Natural killer cell treated with Interleukin-12 subunit alpha and Interleukin-12 subunit beta and Interleukin-15 and Interleukin-18, amount 100 ng/mL, for 72 hours (primary cell): ENCODE data around the gene PACSIN1. TPM values are rescaled to one million over a fixed set of nuclear protein-coding genes. Genes with fewer than 3 reads are reported as not detected.

ENCODE experiments used
- ATAC-seq, 2 donors: fragments of 150-1000 bp; cut with Tn5 transposase in 1 of 2; sonication (Bioruptor Pico), chemical (Tn5 transposase) in 1 of 2; 2 replicates each; pipeline ENCODE4 v1.10.0; 2021
- DNase-seq: peaks from one replicate; pipeline ENCODE4 v3.0.0; 2022; ENCODE audit warnings: low spot score
- H3K27ac Mint-ChIP-seq, 2 donors: 1 replicate in 1 of 2; 2 replicates in 1 of 2; pipeline ENCODE4 v1.8.0; 2022; ENCODE audit warnings: mixed read lengths in 2 of 2, mild to moderate bottlenecking in 1 of 2, moderate library complexity in 1 of 2
- H3K27me3 Mint-ChIP-seq, 2 donors: 1 replicate in 1 of 2; 2 replicates in 1 of 2; pipeline ENCODE4 v1.8.0; 2022; ENCODE audit warnings: mixed read lengths in 2 of 2
- H3K36me3 Mint-ChIP-seq: one replicate; pipeline ENCODE4 v1.8.0; 2022; ENCODE audit warnings: mixed read lengths
- H3K4me1 Mint-ChIP-seq, 2 donors: 1 replicate in 1 of 2; 2 replicates in 1 of 2; pipeline ENCODE4 v1.8.0; 2022; ENCODE audit warnings: low read depth in 2 of 2, mixed read lengths in 2 of 2, mild to moderate bottlenecking in 1 of 2
- H3K4me3 Mint-ChIP-seq: one replicate; pipeline ENCODE4 v1.8.0; 2022; ENCODE audit warnings: mixed read lengths
- H3K9me3 Mint-ChIP-seq: 2 replicates; pipeline ENCODE4 v1.8.0; 2022; ENCODE audit warnings: mixed read lengths
- total RNA-seq, 2 donors: library from RNA; stranded (reverse); gene quantifications; one replicate each; pipeline ENCODE4 v1.2.3, GENCODE V29; 2022

Gene PACSIN1
- total RNA-seq, 2 donors from 2014 or later = 0.19 TPM; not detected in 1

- H3K4me3 Mint-ChIP-seq = no peak overlapping the region
- DNase-seq = no peak
- peaks cover 5 to 12% of the 10 kb centered on the region in 2 donors for H3K4me1 Mint-ChIP-seq
- H3K27me3 Mint-ChIP-seq = no peaks in the 10 kb centered on the region
- no peak for ATAC-seq
- no peaks in the 10 kb centered on the region for H3K9me3 Mint-ChIP-seq
- no peaks in the 10 kb centered on the region for H3K36me3 Mint-ChIP-seq
- H3K27ac Mint-ChIP-seq = peak overlapping the region in 1 of 2 donors; percentile 39
These were observed 108.9 kb downstream of the PACSIN1 start for GRCh38 chr6:34574647-34575293.

GRCh38 chr6:34575326-34575725, 109.5 kb downstream of the PACSIN1 start:
- H3K9me3 Mint-ChIP-seq = no peaks in the 10 kb centered on the region
- peaks cover 5 to 12% of the 10 kb centered on the region in 2 donors for H3K4me1 Mint-ChIP-seq
- H3K36me3 Mint-ChIP-seq = no peaks in the 10 kb centered on the region
- no peak overlapping the region for H3K4me3 Mint-ChIP-seq
- DNase-seq = no peak
- H3K27me3 Mint-ChIP-seq = no peaks in the 10 kb centered on the region
- H3K27ac Mint-ChIP-seq = peak overlapping the region in 1 of 2 donors; percentile 39
- ATAC-seq = no peak

- Mint-ChIP-seq H3K27ac (no peak overlapping the region), H3K4me1 (peaks cover 5 to 12% of the 10 kb centered on the region in 2 donors), H3K36me3 (no peaks in the 10 kb centered on the region), H3K27me3 (no peaks in the 10 kb centered on the region), H3K9me3 (no peaks in the 10 kb centered on the region), H3K4me3 (no peak overlapping the region)
- no peak for ATAC-seq
- no peak for DNase-seq
These were observed 110.5 kb downstream of the PACSIN1 start for GRCh38 chr6:34576286-34576955.

GRCh38 chr6:34578445-34579262, 112.8 kb downstream of the PACSIN1 start:
- Mint-ChIP-seq H3K4me3 (no peak overlapping the region), H3K27ac (no peak overlapping the region), H3K27me3 (no peaks in the 10 kb centered on the region), H3K9me3 (no peaks in the 10 kb centered on the region), H3K4me1 (peaks cover 5 to 9% of the 10 kb centered on the region in 2 donors), H3K36me3 (no peaks in the 10 kb centered on the region)
- DNase-seq (no peak), ATAC-seq (no peak)

GRCh38 chr6:34580707-34581560, 115.1 kb downstream of the PACSIN1 start:
- H3K4me3 Mint-ChIP-seq = no peak overlapping the region
- no peak overlapping the region for H3K27ac Mint-ChIP-seq
- peak in 1 of 2 donors; percentile 15 for ATAC-seq
- peaks cover 12 to 19% of the 10 kb centered on the region in 2 donors for H3K4me1 Mint-ChIP-seq
- no peak for DNase-seq
- H3K36me3 Mint-ChIP-seq = no peaks in the 10 kb centered on the region
- no peaks in the 10 kb centered on the region for H3K27me3 Mint-ChIP-seq
- no peaks in the 10 kb centered on the region for H3K9me3 Mint-ChIP-seq

GRCh38 chr6:34581561-34581920, 115.7 kb downstream of the PACSIN1 start:
- Mint-ChIP-seq H3K4me1 (peaks cover 8 to 13% of the 10 kb centered on the region in 2 donors), H3K36me3 (no peaks in the 10 kb centered on the region), H3K4me3 (no peak overlapping the region), H3K27me3 (no peaks in the 10 kb centered on the region), H3K9me3 (no peaks in the 10 kb centered on the region), H3K27ac (no peak overlapping the region)
- DNase-seq (no peak), ATAC-seq (no peak)

- no peaks in the 10 kb centered on the region for H3K36me3 Mint-ChIP-seq
- no peaks in the 10 kb centered on the region for H3K9me3 Mint-ChIP-seq
- no peaks in the 10 kb centered on the region for H3K27me3 Mint-ChIP-seq
- no peak for ATAC-seq
- peaks cover 8 to 16% of the 10 kb centered on the region in 2 donors for H3K4me1 Mint-ChIP-seq
- H3K4me3 Mint-ChIP-seq = no peak overlapping the region
- DNase-seq = no peak
- no peak overlapping the region for H3K27ac Mint-ChIP-seq
These were observed 117.6 kb downstream of the PACSIN1 start for GRCh38 chr6:34583461-34583860.

GRCh38 chr6:34583861-34584604, 118.2 kb downstream of the PACSIN1 start:
- no peaks in the 10 kb centered on the region for H3K27me3 Mint-ChIP-seq
- DNase-seq (no peak), ATAC-seq (no peak)
- H3K4me1 Mint-ChIP-seq = peaks cover 8 to 16% of the 10 kb centered on the region in 2 donors
- H3K4me3 Mint-ChIP-seq = no peak overlapping the region
- H3K9me3 Mint-ChIP-seq = no peaks in the 10 kb centered on the region
- peak overlapping the region in 1 of 2 donors; percentile 69 for H3K27ac Mint-ChIP-seq
- H3K36me3 Mint-ChIP-seq = no peaks in the 10 kb centered on the region

- DNase-seq = no peak
- H3K4me3 Mint-ChIP-seq = no peak overlapping the region
These were observed 118.8 kb downstream of the PACSIN1 start for GRCh38 chr6:34584694-34585093.

More at GRCh38 chr6:34584694-34585093, 118.8 kb downstream of the PACSIN1 start:
- ATAC-seq = no peak
- Mint-ChIP-seq H3K4me1 (peaks cover 8 to 18% of the 10 kb centered on the region in 2 donors), H3K27me3 (no peaks in the 10 kb centered on the region), H3K27ac (peak overlapping the region in 1 of 2 donors; percentile 69), H3K36me3 (no peaks in the 10 kb centered on the region), H3K9me3 (no peaks in the 10 kb centered on the region)

Other genes with a start within 250 kb of the PACSIN1 start
- gene HMGA1, start 229.2 kb upstream of the PACSIN1 start, total RNA-seq = 100 to 1,000 TPM; 151 to 556 TPM
- 10 to 100 TPM; 15.9 to 20.9 TPM for gene SMIM29, start 217.1 kb upstream of the PACSIN1 start, total RNA-seq
- 10 to 100 TPM in 1 of 2 donors, 1 to 10 TPM in 1; 9.2 to 15.4 TPM for gene NUDT3, start 73.4 kb upstream of the PACSIN1 start, total RNA-seq
- 1,000 to 10,000 TPM in 1 of 2 donors, 100 to 1,000 TPM in 1; 874 to 1,112 TPM for gene RPS10, start 40.0 kb upstream of the PACSIN1 start, total RNA-seq
- gene SPDEF, start 90.3 kb downstream of the PACSIN1 start, total RNA-seq = not detected
- gene ILRUN, start 230.7 kb downstream of the PACSIN1 start, total RNA-seq = 10 to 100 TPM; 68.1 to 70.0 TPM